GM23338 (cell line): ENCODE results near the gene NLRP5. TPM values are rescaled to one million over a fixed set of nuclear protein-coding genes. Genes with fewer than 3 reads are reported as not detected.

Experiments
- ATAC-seq: fragments of 200-7000 bp; cut with Tn5 transposase; 3 replicates; pipeline ENCODE4 v1.9.1; 2020
- DNase-seq: peaks from one replicate; pipeline ENCODE4 v3.0.0-alpha.2; 2015; ENCODE audit warnings: low spot score
- H2AFZ ChIP-seq: fragments of 200-600 bp; sonication (generic); 2 replicates; pipeline ENCODE4 v1.8.0; 2016; ENCODE audit warnings: antibody characterized with exemption, mild to moderate bottlenecking, moderate library complexity
- H3F3A ChIP-seq: fragments of 200-600 bp; sonication (generic); replicated peaks from 2 replicates; pipeline ENCODE4 v1.8.0; 2017; ENCODE audit warnings: antibody characterized with exemption, mixed run types, low read depth
- H3K27ac ChIP-seq: fragments of 200-600 bp; sonication (generic); 2 replicates; pipeline ENCODE4 v1.6.1; 2016; ENCODE audit warnings: low read depth
- H3K27me3 ChIP-seq: fragments of 200-600 bp; sonication (generic); 2 replicates; pipeline ENCODE4 v1.8.0; 2016; ENCODE audit warnings: mild to moderate bottlenecking, mixed run types, moderate library complexity; ENCODE audit not compliant: insufficient read depth
- H3K36me3 ChIP-seq: fragments of 200-600 bp; sonication (generic); 2 replicates; pipeline ENCODE4 v1.8.0; 2016; ENCODE audit warnings: mild to moderate bottlenecking; ENCODE audit not compliant: insufficient read depth
- H3K4me1 ChIP-seq: fragments of 200-600 bp; sonication (generic); 2 replicates; pipeline ENCODE4 v1.8.0; 2016; ENCODE audit warnings: mild to moderate bottlenecking, moderate library complexity; ENCODE audit not compliant: insufficient read depth
- H3K4me2 ChIP-seq: fragments of 200-600 bp; sonication (generic); 2 replicates; pipeline ENCODE4 v1.7.1; 2017; ENCODE audit warnings: mixed run types
- H3K4me3 ChIP-seq: fragments of 200-600 bp; sonication (generic); 2 replicates; pipeline ENCODE4 v1.6.1; 2016; ENCODE audit warnings: mixed run types
- H3K79me2 ChIP-seq: fragments of 200-600 bp; sonication (generic); replicated peaks from 2 replicates; pipeline ENCODE4 v1.8.0; 2017; ENCODE audit warnings: mild to moderate bottlenecking; ENCODE audit not compliant: insufficient read depth
- H3K9me2 ChIP-seq: fragments of 200-600 bp; sonication (generic); 2 replicates; pipeline ENCODE4 v1.8.0; 2017; ENCODE audit not compliant: insufficient read depth
- H4K20me1 ChIP-seq: fragments of 200-600 bp; sonication (generic); replicated peaks from 2 replicates; pipeline ENCODE4 v1.8.0; 2017; ENCODE audit warnings: mild to moderate bottlenecking; ENCODE audit not compliant: insufficient read depth
- H3K27ac Mint-ChIP-seq: 2 replicates; pipeline ENCODE4 v1.8.0; 2020; ENCODE audit warnings: inconsistent platforms, mild to moderate bottlenecking, moderate library complexity, mixed read lengths
- H3K27me3 Mint-ChIP-seq: 3 replicates; pipeline ENCODE4 v1.8.0; 2022; ENCODE audit warnings: low read depth, mild to moderate bottlenecking, moderate library complexity, mixed read lengths, inconsistent platforms; ENCODE audit not compliant: insufficient read depth, poor library complexity
- H3K36me3 Mint-ChIP-seq: 3 replicates; pipeline ENCODE4 v1.8.0; 2021; ENCODE audit warnings: low read depth, mild to moderate bottlenecking, inconsistent platforms, moderate library complexity, mixed read lengths
- H3K4me1 Mint-ChIP-seq: 3 replicates; pipeline ENCODE4 v1.8.0; 2020; ENCODE audit warnings: mild to moderate bottlenecking, inconsistent platforms, mixed read lengths
- H3K4me3 Mint-ChIP-seq: 3 replicates; pipeline ENCODE4 v1.8.0; 2021; ENCODE audit warnings: moderate library complexity, mild to moderate bottlenecking, inconsistent platforms, mixed read lengths
- H3K9me3 Mint-ChIP-seq: 3 replicates; pipeline ENCODE4 v1.8.0; 2020; ENCODE audit warnings: moderate library complexity, mild to moderate bottlenecking, inconsistent platforms, mixed read lengths
- CREB1 ChIP-seq: fragments of 250-450 bp; sonication (Bioruptor Pico); IDR thresholded peaks from 2 replicates; pipeline ENCODE4 v1.5.0; 2020; ENCODE audit warnings: low read depth, mild to moderate bottlenecking, moderate library complexity
- EZH2 ChIP-seq: fragments of 200-600 bp; sonication (generic); IDR thresholded peaks from one replicate; pipeline ENCODE4 v1.8.0; 2017; ENCODE audit warnings: antibody characterized with exemption, mild to moderate bottlenecking, low read depth; ENCODE audit not compliant: unreplicated experiment
- JUNB ChIP-seq: IDR thresholded peaks from one replicate; pipeline ENCODE4 v1.6.1; 2016; ENCODE audit warnings: antibody characterized with exemption; ENCODE audit not compliant: unreplicated experiment
- NANOG ChIP-seq: IDR thresholded peaks from 2 replicates; pipeline ENCODE4 v1.6.1; 2016; ENCODE audit warnings: antibody characterized with exemption, borderline replicate concordance
- POLR2AphosphoS5 ChIP-seq: IDR thresholded peaks from 2 replicates; pipeline ENCODE4 v1.6.1; 2016; ENCODE audit warnings: antibody characterized with exemption, low read depth
- ZNF331 ChIP-seq: fragments of 250-450 bp; sonication (Bioruptor Pico); IDR thresholded peaks from 2 replicates; pipeline ENCODE4 v1.5.0; 2020; ENCODE audit warnings: low read depth, mild to moderate bottlenecking, moderate library complexity
- polyA plus RNA-seq: library from polyadenylated mRNA; unstranded; fragments of >200 nt; fragmentation: Nextera tagmentation; extraction: Ambion mirVana; gene quantifications from 2 replicates; pipeline ENCODE4 v1.2.1, GENCODE V29; 2016
- total RNA-seq: library from RNA; depleted of rRNA; stranded (reverse); fragments of >200 nt; shearing (Covaris generic); gene quantifications from 2 replicates; pipeline ENCODE4 v1.2.3, GENCODE V29; 2014
- TF ChIP-seq, protein P1 (sequence below): fragments of 250-450 bp; sonication (Bioruptor Pico); IDR thresholded peaks from 2 replicates; pipeline ENCODE4 v1.5.0; 2020; ENCODE audit warnings: mild to moderate bottlenecking, moderate library complexity
- TF ChIP-seq, protein P2 (sequence below): IDR thresholded peaks from 2 replicates; pipeline ENCODE4 v1.6.1; 2016; ENCODE audit warnings: antibody characterized with exemption

Gene NLRP5
- total and polyA plus RNA-seq, 2 experiments from 2014 or later: not detected

DNA sequence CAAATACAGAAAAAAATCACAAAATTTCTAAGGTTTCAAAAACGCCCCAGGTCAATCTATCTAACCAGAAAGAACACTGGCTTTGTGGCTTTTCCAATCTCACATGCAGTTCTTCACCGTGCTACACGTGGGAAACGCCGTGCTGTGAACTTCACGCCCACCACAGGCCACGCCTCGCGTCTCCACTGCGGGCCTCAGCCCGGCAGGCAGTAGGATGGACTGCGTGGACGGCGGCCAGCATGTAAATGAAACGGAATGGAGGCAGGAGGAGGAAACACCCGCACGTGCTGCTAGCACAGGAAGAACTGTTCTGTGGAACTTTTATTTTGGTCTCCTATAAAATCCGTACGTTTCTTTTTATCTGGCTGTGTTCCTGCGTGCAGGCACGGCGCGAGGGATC, 110.7 kb downstream of the NLRP5 start:
- Mint-ChIP-seq H3K4me3 (no peak overlapping the region), H3K4me1 (peaks cover 7% of the 10 kb centered on the region), H3K27ac (no peak overlapping the region), H3K36me3 (peaks cover 55% of the 10 kb centered on the region), H3K9me3 (peaks cover 6% of the 10 kb centered on the region), H3K27me3 (peaks cover 9% of the 10 kb centered on the region)
- H2AFZ ChIP-seq: no peak overlapping the region
- TF ChIP-seq ZNF331 (CRISPR knock-in tag): no peak
- TF ChIP-seq, protein P1, sequence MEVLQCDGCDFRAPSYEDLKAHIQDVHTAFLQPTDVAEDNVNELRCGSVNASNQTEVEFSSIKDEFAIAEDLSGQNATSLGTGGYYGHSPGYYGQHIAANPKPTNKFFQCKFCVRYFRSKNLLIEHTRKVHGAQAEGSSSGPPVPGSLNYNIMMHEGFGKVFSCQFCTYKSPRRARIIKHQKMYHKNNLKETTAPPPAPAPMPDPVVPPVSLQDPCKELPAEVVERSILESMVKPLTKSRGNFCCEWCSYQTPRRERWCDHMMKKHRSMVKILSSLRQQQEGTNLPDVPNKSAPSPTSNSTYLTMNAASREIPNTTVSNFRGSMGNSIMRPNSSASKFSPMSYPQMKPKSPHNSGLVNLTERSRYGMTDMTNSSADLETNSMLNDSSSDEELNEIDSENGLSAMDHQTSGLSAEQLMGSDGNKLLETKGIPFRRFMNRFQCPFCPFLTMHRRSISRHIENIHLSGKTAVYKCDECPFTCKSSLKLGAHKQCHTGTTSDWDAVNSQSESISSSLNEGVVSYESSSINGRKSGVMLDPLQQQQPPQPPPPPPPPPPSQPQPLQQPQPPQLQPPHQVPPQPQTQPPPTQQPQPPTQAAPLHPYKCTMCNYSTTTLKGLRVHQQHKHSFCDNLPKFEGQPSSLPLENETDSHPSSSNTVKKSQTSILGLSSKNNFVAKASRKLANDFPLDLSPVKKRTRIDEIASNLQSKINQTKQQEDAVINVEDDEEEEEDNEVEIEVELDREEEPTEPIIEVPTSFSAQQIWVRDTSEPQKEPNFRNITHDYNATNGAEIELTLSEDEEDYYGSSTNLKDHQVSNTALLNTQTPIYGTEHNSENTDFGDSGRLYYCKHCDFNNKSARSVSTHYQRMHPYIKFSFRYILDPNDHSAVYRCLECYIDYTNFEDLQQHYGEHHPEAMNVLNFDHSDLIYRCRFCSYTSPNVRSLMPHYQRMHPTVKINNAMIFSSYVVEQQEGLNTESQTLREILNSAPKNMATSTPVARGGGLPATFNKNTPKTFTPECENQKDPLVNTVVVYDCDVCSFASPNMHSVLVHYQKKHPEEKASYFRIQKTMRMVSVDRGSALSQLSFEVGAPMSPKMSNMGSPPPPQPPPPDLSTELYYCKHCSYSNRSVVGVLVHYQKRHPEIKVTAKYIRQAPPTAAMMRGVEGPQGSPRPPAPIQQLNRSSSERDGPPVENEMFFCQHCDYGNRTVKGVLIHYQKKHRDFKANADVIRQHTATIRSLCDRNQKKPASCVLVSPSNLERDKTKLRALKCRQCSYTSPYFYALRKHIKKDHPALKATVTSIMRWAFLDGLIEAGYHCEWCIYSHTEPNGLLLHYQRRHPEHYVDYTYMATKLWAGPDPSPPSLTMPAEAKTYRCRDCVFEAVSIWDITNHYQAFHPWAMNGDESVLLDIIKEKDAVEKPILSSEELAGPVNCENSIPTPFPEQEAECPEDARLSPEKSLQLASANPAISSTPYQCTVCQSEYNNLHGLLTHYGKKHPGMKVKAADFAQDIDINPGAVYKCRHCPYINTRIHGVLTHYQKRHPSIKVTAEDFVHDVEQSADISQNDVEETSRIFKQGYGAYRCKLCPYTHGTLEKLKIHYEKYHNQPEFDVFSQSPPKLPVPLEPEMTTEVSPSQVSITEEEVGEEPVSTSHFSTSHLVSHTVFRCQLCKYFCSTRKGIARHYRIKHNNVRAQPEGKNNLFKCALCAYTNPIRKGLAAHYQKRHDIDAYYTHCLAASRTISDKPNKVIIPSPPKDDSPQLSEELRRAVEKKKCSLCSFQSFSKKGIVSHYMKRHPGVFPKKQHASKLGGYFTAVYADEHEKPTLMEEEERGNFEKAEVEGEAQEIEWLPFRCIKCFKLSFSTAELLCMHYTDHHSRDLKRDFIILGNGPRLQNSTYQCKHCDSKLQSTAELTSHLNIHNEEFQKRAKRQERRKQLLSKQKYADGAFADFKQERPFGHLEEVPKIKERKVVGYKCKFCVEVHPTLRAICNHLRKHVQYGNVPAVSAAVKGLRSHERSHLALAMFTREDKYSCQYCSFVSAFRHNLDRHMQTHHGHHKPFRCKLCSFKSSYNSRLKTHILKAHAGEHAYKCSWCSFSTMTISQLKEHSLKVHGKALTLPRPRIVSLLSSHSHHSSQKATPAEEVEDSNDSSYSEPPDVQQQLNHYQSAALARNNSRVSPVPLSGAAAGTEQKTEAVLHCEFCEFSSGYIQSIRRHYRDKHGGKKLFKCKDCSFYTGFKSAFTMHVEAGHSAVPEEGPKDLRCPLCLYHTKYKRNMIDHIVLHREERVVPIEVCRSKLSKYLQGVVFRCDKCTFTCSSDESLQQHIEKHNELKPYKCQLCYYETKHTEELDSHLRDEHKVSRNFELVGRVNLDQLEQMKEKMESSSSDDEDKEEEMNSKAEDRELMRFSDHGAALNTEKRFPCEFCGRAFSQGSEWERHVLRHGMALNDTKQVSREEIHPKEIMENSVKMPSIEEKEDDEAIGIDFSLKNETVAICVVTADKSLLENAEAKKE (CRISPR knock-in tag): no peak
- TF ChIP-seq, protein P2, sequence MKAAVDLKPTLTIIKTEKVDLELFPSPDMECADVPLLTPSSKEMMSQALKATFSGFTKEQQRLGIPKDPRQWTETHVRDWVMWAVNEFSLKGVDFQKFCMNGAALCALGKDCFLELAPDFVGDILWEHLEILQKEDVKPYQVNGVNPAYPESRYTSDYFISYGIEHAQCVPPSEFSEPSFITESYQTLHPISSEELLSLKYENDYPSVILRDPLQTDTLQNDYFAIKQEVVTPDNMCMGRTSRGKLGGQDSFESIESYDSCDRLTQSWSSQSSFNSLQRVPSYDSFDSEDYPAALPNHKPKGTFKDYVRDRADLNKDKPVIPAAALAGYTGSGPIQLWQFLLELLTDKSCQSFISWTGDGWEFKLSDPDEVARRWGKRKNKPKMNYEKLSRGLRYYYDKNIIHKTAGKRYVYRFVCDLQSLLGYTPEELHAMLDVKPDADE: no peak
- no peak for TF ChIP-seq CREB1 (CRISPR knock-in tag)
- TF ChIP-seq EZH2: no peak
- TF ChIP-seq JUNB: no peak
- no peak for TF ChIP-seq POLR2AphosphoS5
- TF ChIP-seq NANOG: no peak
- peaks cover 4% of the 10 kb centered on the region; the same call in 1 of the 2 replicates for H3K36me3 ChIP-seq
- no peaks in the 10 kb centered on the region for H3F3A ChIP-seq
- ATAC-seq: no peak
- peaks cover 73% of the 10 kb centered on the region for H3K79me2 ChIP-seq
- H3K4me3 ChIP-seq: no peak overlapping the region
- no peaks in the 10 kb centered on the region for H3K9me2 ChIP-seq
- H3K27ac ChIP-seq: no peak overlapping the region
- DNase-seq: no peak
- no peak overlapping the region for H3K4me2 ChIP-seq
- H3K27me3 ChIP-seq: no peaks in the 10 kb centered on the region
- H3K4me1 ChIP-seq: peaks cover 3% of the 10 kb centered on the region; the same call in 1 of the 2 replicates
- peaks cover 10% of the 10 kb centered on the region for H4K20me1 ChIP-seq
